Activated T-cell treated with anti-CD3 and anti-CD28 coated beads, Interleukin-2, amount 50 U/mL, for 24 hours (primary cell): ENCODE measurements around the gene WDHD1.
"Not testable (repeated sequence)": the region's sequence is repeated elsewhere in the genome, so short reads cannot be mapped to it uniquely, and the experiment has no call there.

Experiments
- DNase-seq: peaks from one replicate; pipeline ENCODE4 v3.0.0-alpha.2; 2020
- H3K27ac Mint-ChIP-seq: 2 replicates; pipeline ENCODE4 v1.8.0; 2020; ENCODE audit warnings: mild to moderate bottlenecking, mixed read lengths
- H3K27me3 Mint-ChIP-seq: 2 replicates; pipeline ENCODE4 v1.8.0; 2020; ENCODE audit warnings: mixed read lengths
- H3K36me3 Mint-ChIP-seq: 2 replicates; pipeline ENCODE4 v1.8.0; 2020; ENCODE audit warnings: low read depth, mixed read lengths
- H3K4me1 Mint-ChIP-seq: 2 replicates; pipeline ENCODE4 v1.8.0; 2020; ENCODE audit warnings: low read depth, mixed read lengths
- H3K4me3 Mint-ChIP-seq: 2 replicates; pipeline ENCODE4 v1.8.0; 2020; ENCODE audit warnings: mild to moderate bottlenecking, moderate library complexity, mixed read lengths
- H3K9me3 Mint-ChIP-seq: 2 replicates; pipeline ENCODE4 v1.8.0; 2020; ENCODE audit warnings: mixed read lengths

Gene WDHD1

DNA sequence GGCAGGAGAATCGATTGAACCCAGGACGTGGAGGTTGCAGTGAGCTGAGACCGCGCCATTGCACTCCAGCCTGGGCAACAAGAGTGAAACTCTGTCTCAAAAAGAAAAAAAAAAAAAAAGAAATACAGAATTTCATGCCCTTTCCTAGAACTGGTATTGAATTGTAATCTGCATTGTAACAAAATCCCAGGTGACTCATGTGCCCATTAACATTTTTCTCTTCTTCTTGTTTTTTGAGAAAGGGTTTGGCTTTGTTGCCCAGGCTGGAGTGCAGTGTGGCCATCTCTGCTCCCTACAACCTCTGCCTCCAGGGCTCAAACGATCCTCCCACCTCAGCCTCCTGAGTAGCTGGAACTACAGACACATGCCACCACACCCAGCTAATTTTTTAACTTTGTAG, 100.3 kb downstream of the WDHD1 start:
- not testable (repeated sequence) for H3K4me3 Mint-ChIP-seq, H3K9me3 Mint-ChIP-seq, H3K27me3 Mint-ChIP-seq, H3K27ac Mint-ChIP-seq, H3K4me1 Mint-ChIP-seq, DNase-seq, H3K36me3 Mint-ChIP-seq

DNA sequence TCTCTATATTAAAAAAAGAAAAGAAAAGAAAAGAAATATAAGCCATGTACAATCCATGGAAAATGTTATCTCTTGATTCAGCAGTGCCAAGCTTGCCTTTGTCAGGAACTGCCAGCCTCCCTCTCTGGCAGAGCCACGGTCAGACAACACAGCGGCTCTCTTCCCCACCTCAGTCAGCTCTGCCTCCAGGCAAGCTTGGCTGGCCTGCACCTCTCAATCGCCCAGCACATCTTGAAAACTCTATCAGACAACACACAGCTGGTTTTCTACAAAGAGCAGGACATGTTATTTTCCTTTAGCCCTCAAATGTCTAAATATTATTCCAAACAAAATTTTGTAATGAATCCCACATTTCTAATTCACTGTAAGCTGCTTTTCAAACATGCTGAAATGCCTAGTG, 104.3 kb downstream of the WDHD1 start:
- Mint-ChIP-seq H3K4me1 (no peaks in the 10 kb centered on the region), H3K9me3 (no peaks in the 10 kb centered on the region), H3K36me3 (no peaks in the 10 kb centered on the region), H3K27ac (no peak overlapping the region), H3K27me3 (peaks cover 3% of the 10 kb centered on the region), H3K4me3 (no peak overlapping the region)
- no peak for DNase-seq

- Mint-ChIP-seq H3K36me3 (no peaks in the 10 kb centered on the region), H3K4me3 (no peak overlapping the region), H3K27ac (no peak overlapping the region), H3K27me3 (no peaks in the 10 kb centered on the region), H3K4me1 (no peaks in the 10 kb centered on the region), H3K9me3 (no peaks in the 10 kb centered on the region)
- DNase-seq = no peak
Measured at GRCh38 chr14:54920052-54920451, 106.8 kb downstream of the WDHD1 start.

DNA sequence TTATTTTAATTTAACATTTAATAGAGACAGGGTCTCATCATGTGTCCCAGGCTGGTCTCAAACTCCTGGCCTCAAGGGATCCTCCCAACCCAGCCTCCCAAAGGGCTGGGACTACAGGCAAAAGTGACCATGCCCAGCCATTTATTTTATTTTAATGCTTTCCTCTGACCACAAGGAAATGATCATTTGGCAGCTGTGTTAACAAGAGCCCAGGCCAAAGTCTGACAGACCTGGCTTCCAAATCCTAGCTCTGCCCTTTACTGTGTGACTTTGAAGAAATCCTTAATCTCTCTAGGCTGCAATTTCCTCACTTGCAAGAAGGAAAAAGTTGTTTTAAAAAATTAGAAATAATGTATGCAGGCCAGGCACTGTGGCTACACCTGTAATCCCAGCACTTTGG, 107.6 kb downstream of the WDHD1 start:
- no peak for DNase-seq
- Mint-ChIP-seq H3K36me3 (no peaks in the 10 kb centered on the region), H3K9me3 (no peaks in the 10 kb centered on the region), H3K27ac (no peak overlapping the region), H3K27me3 (no peaks in the 10 kb centered on the region), H3K4me3 (no peak overlapping the region), H3K4me1 (no peaks in the 10 kb centered on the region)

DNA sequence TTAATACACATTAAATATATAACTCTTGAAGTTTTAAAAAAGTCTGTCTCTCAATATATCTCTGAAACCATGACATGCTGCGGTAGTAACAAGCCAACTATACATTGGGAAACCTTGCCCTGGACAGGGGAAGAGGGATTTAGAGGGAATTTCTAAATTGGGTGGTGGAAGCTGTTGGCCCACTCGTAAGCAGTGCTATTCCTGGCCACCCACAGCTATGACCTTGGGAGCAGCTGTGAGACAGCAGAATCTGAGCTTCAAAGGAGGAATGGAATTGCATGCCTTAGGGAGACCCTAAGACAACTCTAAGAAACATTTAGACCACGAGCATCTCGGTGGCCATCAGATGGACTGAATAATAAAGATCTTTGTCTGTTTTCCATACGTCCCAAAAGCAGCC, 108.5 kb downstream of the WDHD1 start:
- no peak for DNase-seq
- no peaks in the 10 kb centered on the region for H3K36me3 Mint-ChIP-seq
- no peaks in the 10 kb centered on the region for H3K4me1 Mint-ChIP-seq
- H3K27me3 Mint-ChIP-seq = no peaks in the 10 kb centered on the region
- H3K4me3 Mint-ChIP-seq = no peak overlapping the region
- no peak overlapping the region for H3K27ac Mint-ChIP-seq
- no peaks in the 10 kb centered on the region for H3K9me3 Mint-ChIP-seq

DNA sequence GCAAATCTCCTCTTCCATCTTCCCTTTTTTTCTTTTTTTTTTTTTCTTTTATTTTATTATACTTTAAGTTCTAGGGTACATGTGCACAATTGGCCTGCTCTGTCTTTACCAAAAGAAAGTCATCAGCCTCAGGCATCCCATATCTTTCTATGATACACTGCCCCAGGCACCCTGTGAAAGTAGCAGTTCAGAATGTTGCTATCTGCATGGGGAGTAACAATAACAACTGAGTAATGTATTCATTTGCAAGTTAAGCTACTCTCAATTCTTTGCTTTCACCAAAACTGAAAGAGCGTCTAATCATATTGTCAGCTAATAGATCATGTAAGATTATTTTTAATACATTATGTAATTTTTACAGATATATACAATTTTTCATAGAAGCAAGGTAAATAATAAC, 110.8 kb downstream of the WDHD1 start:
- no peak for DNase-seq
- H3K36me3 Mint-ChIP-seq = no peaks in the 10 kb centered on the region
- no peaks in the 10 kb centered on the region for H3K9me3 Mint-ChIP-seq
- no peaks in the 10 kb centered on the region for H3K4me1 Mint-ChIP-seq
- H3K4me3 Mint-ChIP-seq = no peak overlapping the region
- H3K27ac Mint-ChIP-seq = no peak overlapping the region
- H3K27me3 Mint-ChIP-seq = no peaks in the 10 kb centered on the region

- Mint-ChIP-seq H3K36me3 (no peaks in the 10 kb centered on the region), H3K27me3 (no peaks in the 10 kb centered on the region), H3K4me1 (peaks cover 17% of the 10 kb centered on the region), H3K4me3 (no peak overlapping the region), H3K27ac (no peak overlapping the region), H3K9me3 (no peaks in the 10 kb centered on the region)
- DNase-seq = no peak
Measured at GRCh38 chr14:54909817-54910558, 116.9 kb downstream of the WDHD1 start.

DNA sequence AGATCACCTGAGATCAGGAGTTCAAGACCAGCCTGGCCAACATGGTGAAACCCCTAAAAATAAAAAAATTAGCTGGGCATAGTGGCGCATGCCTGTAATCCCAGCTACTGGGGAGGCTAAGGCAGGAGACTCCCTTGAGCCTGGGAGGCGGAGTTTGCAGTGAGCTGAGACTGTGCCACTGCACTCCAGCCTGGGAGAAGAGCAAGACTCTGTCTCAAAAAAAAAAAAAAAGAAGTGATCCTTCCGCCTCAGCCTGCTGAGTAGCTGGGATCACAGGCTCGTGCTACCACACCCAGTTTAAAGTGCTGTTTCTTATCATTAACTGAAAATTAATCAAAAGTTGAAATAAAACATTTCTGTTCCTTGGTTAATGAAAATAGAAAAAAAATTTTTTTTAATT, 117.9 kb downstream of the WDHD1 start:
- H3K36me3 Mint-ChIP-seq, H3K4me3 Mint-ChIP-seq, H3K27me3 Mint-ChIP-seq, H3K9me3 Mint-ChIP-seq, H3K27ac Mint-ChIP-seq, DNase-seq: not testable (repeated sequence)
- peaks cover 17% of the 10 kb centered on the region for H3K4me1 Mint-ChIP-seq

- peak overlapping the region; percentile 21 for H3K4me3 Mint-ChIP-seq
- no peak for DNase-seq
- H3K4me1 Mint-ChIP-seq = peaks cover 19% of the 10 kb centered on the region
- H3K36me3 Mint-ChIP-seq = no peaks in the 10 kb centered on the region
- no peaks in the 10 kb centered on the region for H3K9me3 Mint-ChIP-seq
- H3K27me3 Mint-ChIP-seq = no peaks in the 10 kb centered on the region
- peak overlapping the region; percentile 79 for H3K27ac Mint-ChIP-seq
Measured at GRCh38 chr14:54908190-54908589, 118.7 kb downstream of the WDHD1 start.

GRCh38 chr14:54906075-54906474, 120.8 kb downstream of the WDHD1 start:
- H3K9me3 Mint-ChIP-seq = no peaks in the 10 kb centered on the region
- H3K36me3 Mint-ChIP-seq = peaks cover 2% of the 10 kb centered on the region
- H3K4me3 Mint-ChIP-seq = no peak overlapping the region
- DNase-seq = no peak
- peaks cover 23% of the 10 kb centered on the region for H3K4me1 Mint-ChIP-seq
- H3K27ac Mint-ChIP-seq = no peak overlapping the region
- H3K27me3 Mint-ChIP-seq = no peaks in the 10 kb centered on the region

GRCh38 chr14:54902521-54903420, 124.1 kb downstream of the WDHD1 start, which contains the start of gene GCH1:
Gene GCH1, minus strand, starts transcription at chr14:54902826. Its CDS starts 163 bp downstream, at chr14:54902663.
- DNase-seq = peak; percentile 86
- Mint-ChIP-seq H3K27me3 (no peaks in the 10 kb centered on the region), H3K36me3 (peaks cover 16% of the 10 kb centered on the region), H3K4me3 (peak within 1 kb of the TSS; percentile 87), H3K27ac (peak within 1 kb of the TSS; percentile 92), H3K9me3 (no peaks in the 10 kb centered on the region), H3K4me1 (peaks cover 36% of the 10 kb centered on the region)

GRCh38 chr14:54902143-54902520, 124.8 kb downstream of the WDHD1 start:
- no peaks in the 10 kb centered on the region for H3K27me3 Mint-ChIP-seq
- H3K27ac Mint-ChIP-seq = peak overlapping the region; percentile 89
- DNase-seq = peak; percentile 83
- peak overlapping the region; percentile 87 for H3K4me3 Mint-ChIP-seq
- no peaks in the 10 kb centered on the region for H3K9me3 Mint-ChIP-seq
- peaks cover 36% of the 10 kb centered on the region for H3K4me1 Mint-ChIP-seq
- peaks cover 18% of the 10 kb centered on the region for H3K36me3 Mint-ChIP-seq

DNA sequence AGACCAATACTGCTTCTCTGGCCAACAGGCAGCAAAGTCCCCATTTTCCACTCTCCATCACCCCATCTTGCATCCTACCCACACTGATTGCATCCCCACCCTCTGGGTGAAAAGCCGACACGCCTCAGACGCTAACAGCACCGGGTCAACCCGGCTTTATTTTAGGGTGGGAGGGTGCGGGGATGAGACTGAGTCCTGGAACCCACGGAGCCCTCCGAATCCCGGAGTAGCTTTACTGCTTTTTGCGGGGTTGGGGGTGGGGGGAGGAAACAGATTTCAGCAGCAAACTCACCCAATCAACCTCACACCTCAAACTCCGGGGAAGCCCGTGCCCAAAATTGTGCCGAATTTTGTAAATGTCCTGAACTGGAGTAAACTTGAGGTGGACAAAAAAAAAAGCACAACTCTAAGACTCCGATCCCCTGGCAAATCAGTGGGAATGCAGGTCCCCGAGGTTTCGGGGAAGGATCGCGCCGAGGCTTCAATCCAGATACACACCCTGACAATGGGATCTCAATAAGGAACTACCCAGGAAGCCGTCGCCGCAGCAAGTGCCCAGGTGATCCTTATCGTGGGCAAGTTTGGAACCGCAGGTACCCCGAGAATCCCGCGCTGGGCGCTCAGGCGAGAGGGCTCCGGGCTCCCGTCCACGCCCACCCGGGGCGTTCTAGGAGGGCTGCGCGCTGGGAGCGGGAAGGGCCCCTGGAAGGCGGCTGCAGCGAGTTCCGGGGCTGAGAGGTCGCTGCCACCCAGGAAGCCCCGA, 125.3 kb downstream of the WDHD1 start:
- DNase-seq = peak; percentile 47
- H3K36me3 Mint-ChIP-seq = peaks cover 18% of the 10 kb centered on the region

GRCh38 chr14:54899573-54899972, 127.3 kb downstream of the WDHD1 start:
- Mint-ChIP-seq H3K4me1 (peaks cover 45% of the 10 kb centered on the region), H3K27ac (peak overlapping the region; percentile 59), H3K4me3 (peak overlapping the region; percentile 87), H3K36me3 (peaks cover 18% of the 10 kb centered on the region), H3K27me3 (no peaks in the 10 kb centered on the region), H3K9me3 (no peaks in the 10 kb centered on the region)
- no peak for DNase-seq

More for the DNA sequence above, 125.3 kb downstream of the WDHD1 start:
- Mint-ChIP-seq H3K4me3 (peak overlapping the region; percentile 87), H3K27ac (peak overlapping the region; percentile 89), H3K27me3 (no peaks in the 10 kb centered on the region), H3K9me3 (no peaks in the 10 kb centered on the region), H3K4me1 (peaks cover 33% of the 10 kb centered on the region)
